ENCODE data around the gene IMMP2L. TPM values are rescaled to one million over a fixed set of nuclear protein-coding genes. Genes with fewer than 3 reads are reported as not detected.

The IMMP2L gene
- total and polyA plus RNA-seq, 2 of the 8 experiments (the other 6 are each of a cell fraction or from before 2014, with no cell fraction given) = 2.3 to 10.1 TPM

GRCh38 chr7:111380945-111381344 lies 181.3 kb downstream of the IMMP2L start (continued):
- TF ChIP-seq USF2 (IDR thresholded peaks at IDR 0.05; ENCODE audit: low read length) (no peak), HDAC6 (IDR thresholded peaks at IDR 0.05; ENCODE audit: low read depth, low read length) (no peak), TCF12 (IDR thresholded peaks at IDR 0.05; ENCODE audit: low read depth, low read length) (no peak), MAX (IDR thresholded peaks at IDR 0.05) (no peak), KDM1A (IDR thresholded peaks at IDR 0.05; ENCODE audit: borderline replicate concordance, low read length) (no peak)

All from H1 (cell line).